H9 (cell line): ENCODE results near the gene USP49. TPM values are rescaled to one million over a fixed set of nuclear protein-coding genes. Genes with fewer than 3 reads are reported as not detected.

Source experiments
- DNase-seq: peaks from one replicate; pipeline ENCODE4 v3.0.0-alpha.2; 2017
- H2AFZ ChIP-seq: one replicate; pipeline ENCODE4 v1.6.1; 2013; ENCODE audit warnings: mild to moderate bottlenecking, low read length, control low read depth, moderate library complexity
- H2AK5ac ChIP-seq: 2 replicates; pipeline ENCODE4 v1.6.1; 2013; ENCODE audit warnings: low read length, control low read depth, mixed read lengths; ENCODE audit not compliant: insufficient read length
- H2BK120ac ChIP-seq: one replicate; pipeline ENCODE4 v1.6.1; 2013; ENCODE audit warnings: low read depth, mild to moderate bottlenecking, low read length, control low read depth, inconsistent platforms; ENCODE audit not compliant: poor library complexity, severe bottlenecking
- H2BK12ac ChIP-seq: 2 replicates; pipeline ENCODE4 v1.6.1; 2013; ENCODE audit warnings: low read length, control low read depth, mixed read lengths, low read depth; ENCODE audit not compliant: insufficient read length
- H2BK15ac ChIP-seq: 2 replicates; pipeline ENCODE4 v1.6.1; 2013; ENCODE audit warnings: low read depth, low read length, control low read depth
- H2BK20ac ChIP-seq: one replicate; pipeline ENCODE4 v1.6.1; 2013; ENCODE audit warnings: low read depth, mild to moderate bottlenecking, low read length, control low read depth, inconsistent platforms; ENCODE audit not compliant: poor library complexity, severe bottlenecking
- H2BK5ac ChIP-seq: 2 replicates; pipeline ENCODE4 v1.6.1; 2013; ENCODE audit warnings: low read length, control low read depth, mixed read lengths; ENCODE audit not compliant: insufficient read length
- H3K14ac ChIP-seq: 2 replicates; pipeline ENCODE4 v1.6.1; 2013; ENCODE audit warnings: low read length, control low read depth; ENCODE audit not compliant: insufficient read depth
- H3K18ac ChIP-seq: 2 replicates; pipeline ENCODE4 v1.6.1; 2013; ENCODE audit warnings: low read depth, mild to moderate bottlenecking, mixed read lengths, low read length, control low read depth; ENCODE audit not compliant: insufficient read length
- H3K23ac ChIP-seq: 2 replicates; pipeline ENCODE4 v1.6.1; 2013; ENCODE audit warnings: low read length, control low read depth, mixed read lengths, low read depth; ENCODE audit not compliant: insufficient read length
- H3K23me2 ChIP-seq: 2 replicates; pipeline ENCODE4 v1.6.1; 2013; ENCODE audit warnings: low read depth, mild to moderate bottlenecking, mixed read lengths, low read length, control low read depth; ENCODE audit not compliant: insufficient read length, poor library complexity, severe bottlenecking
- H3K27ac ChIP-seq: 2 replicates; pipeline ENCODE4 v1.5.1; 2013; ENCODE audit warnings: low read length, control low read depth, mixed read lengths, low read depth; ENCODE audit not compliant: insufficient read length
- H3K27me3 ChIP-seq: 2 replicates; pipeline ENCODE4 v1.6.1; 2013; ENCODE audit warnings: low read length, control low read depth, inconsistent platforms; ENCODE audit not compliant: insufficient read depth
- H3K4ac ChIP-seq: 2 replicates; pipeline ENCODE4 v1.6.1; 2013; ENCODE audit warnings: low read depth, mild to moderate bottlenecking, control low read depth, inconsistent platforms, low read length, moderate library complexity
- H3K4me1 ChIP-seq: 2 replicates; pipeline ENCODE4 v1.6.1; 2013; ENCODE audit warnings: low read length, control low read depth, inconsistent platforms; ENCODE audit not compliant: insufficient read depth
- H3K4me2 ChIP-seq: 2 replicates; pipeline ENCODE4 v1.6.1; 2013; ENCODE audit warnings: low read length, control low read depth, mixed read lengths; ENCODE audit not compliant: insufficient read length, insufficient read depth
- H3K56ac ChIP-seq: 2 replicates; pipeline ENCODE4 v1.6.1; 2013; ENCODE audit warnings: low read depth, mild to moderate bottlenecking, mixed read lengths, low read length, control low read depth; ENCODE audit not compliant: insufficient read length
- H3K79me1 ChIP-seq: 2 replicates; pipeline ENCODE4 v1.6.1; 2013; ENCODE audit warnings: low read depth, mild to moderate bottlenecking, moderate library complexity, low read length, control low read depth, inconsistent platforms; ENCODE audit not compliant: insufficient read depth, poor library complexity, severe bottlenecking
- H3K79me2 ChIP-seq: 2 replicates; pipeline ENCODE4 v1.6.1; 2013; ENCODE audit warnings: low read length, control low read depth, inconsistent platforms; ENCODE audit not compliant: insufficient read depth
- H3K9ac ChIP-seq: 2 replicates; pipeline ENCODE4 v1.6.1; 2013; ENCODE audit warnings: low read length, control low read depth, mixed read lengths; ENCODE audit not compliant: insufficient read length; ENCODE audit errors: extremely low read depth
- H3K9me3 ChIP-seq: one replicate; pipeline ENCODE4 v1.6.1; 2013; ENCODE audit warnings: low read depth, low read length, inconsistent platforms; ENCODE audit not compliant: control insufficient read depth
- H3T11ph ChIP-seq: one replicate; pipeline ENCODE4 v1.6.1; 2013; ENCODE audit warnings: mild to moderate bottlenecking, low read length, control low read depth, inconsistent platforms
- H4K20me1 ChIP-seq: one replicate; pipeline ENCODE4 v1.6.1; 2013; ENCODE audit not compliant: control insufficient read depth, insufficient read length, insufficient read depth
- H4K5ac ChIP-seq: 2 replicates; pipeline ENCODE4 v1.6.1; 2013; ENCODE audit warnings: low read depth, mild to moderate bottlenecking, mixed read lengths, low read length, control low read depth; ENCODE audit not compliant: insufficient read length
- H4K8ac ChIP-seq: replicated peaks from 2 replicates; pipeline ENCODE4 v1.6.1; 2013; ENCODE audit warnings: low read length, control low read depth, mixed read lengths, low read depth; ENCODE audit not compliant: insufficient read length
- H4K91ac ChIP-seq: 2 replicates; pipeline ENCODE4 v1.6.1; 2013; ENCODE audit warnings: low read depth, mild to moderate bottlenecking, moderate library complexity, mixed read lengths, low read length, control low read depth; ENCODE audit not compliant: insufficient read length
- H3K27ac Mint-ChIP-seq, 3 experiments: 2 replicates in 2 of 3; 3 replicates in 1 of 3; pipeline ENCODE4 v1.8.0; 2020 to 2021; ENCODE audit warnings: mixed read lengths in 3 of 3, mild to moderate bottlenecking in 1 of 3, moderate library complexity in 1 of 3
- H3K27me3 Mint-ChIP-seq: 2 replicates; pipeline ENCODE4 v1.8.0; 2021; ENCODE audit warnings: low read depth, mild to moderate bottlenecking, moderate library complexity, mixed read lengths
- H3K36me3 Mint-ChIP-seq, 3 experiments: 2 replicates in 2 of 3; 3 replicates in 1 of 3; pipeline ENCODE4 v1.8.0; 2020 to 2021; ENCODE audit warnings: low read depth in 3 of 3, mixed read lengths in 3 of 3; ENCODE audit not compliant: insufficient read depth in 1 of 3
- H3K4me1 Mint-ChIP-seq, 2 experiments: 2 replicates each; pipeline ENCODE4 v1.8.0; 2020; ENCODE audit warnings: mixed read lengths in 2 of 2
- H3K4me3 Mint-ChIP-seq, 2 experiments: 2 replicates in 1 of 2; 3 replicates in 1 of 2; pipeline ENCODE4 v1.8.0; 2020 to 2021; ENCODE audit warnings: mild to moderate bottlenecking in 2 of 2, mixed read lengths in 2 of 2, moderate library complexity in 1 of 2
- H3K9me3 Mint-ChIP-seq, 2 experiments: 2 replicates in 1 of 2; 3 replicates in 1 of 2; pipeline ENCODE4 v1.8.0; 2020; ENCODE audit warnings: mild to moderate bottlenecking in 2 of 2, mixed read lengths in 2 of 2, moderate library complexity in 1 of 2
- CTCF ChIP-seq: fragments of 200-600 bp; sonication (generic); conservative IDR thresholded peaks from 3 replicates; pipeline ENCODE4 v1.8.0; 2021; ENCODE audit warnings: antibody characterized with exemption, mild to moderate bottlenecking
- WGBS: extraction: QIAGEN DNeasy Blood & Tissue Kit; methylation state at CpG from one replicate; pipeline ENCODE4 v1.1.7; 2013; ENCODE audit warnings: missing lambda C conversion rate, low lambda C conversion rate, mixed read lengths; ENCODE audit not compliant: insufficient read length; ENCODE audit errors: extremely low coverage; 5-methylcytosine and 5-hydroxymethylcytosine counted together
- total RNA-seq: library from RNA; stranded (reverse); gene quantifications from 2 replicates; pipeline ENCODE4 v1.2.1, GENCODE V29; 2021

Gene USP49
- total RNA-seq, 1 experiment from 2014 or later = 19.0 TPM

- Mint-ChIP-seq H3K9me3 (no peaks in the 10 kb centered on the region), H3K4me1 (peaks cover 0 to 2% of the 10 kb centered on the region in 2 experiments; a peak in 1 of 4 replicates), H3K27me3 (no peaks in the 10 kb centered on the region), H3K36me3 (peaks cover 0 to 2% (median 0%) of the 10 kb centered on the region in 3 experiments; a peak in 1 of 7 replicates), H3K27ac (peak overlapping the region in 1 of 3 experiments; percentile 40; a peak in 1 of 7 replicates), H3K4me3 (no peak overlapping the region)
- Histone ChIP-seq H2BK12ac (no peak overlapping the region), H2BK20ac (no peak overlapping the region), H3K27me3 (no peaks in the 10 kb centered on the region), H2AK5ac (no peak overlapping the region), H3K4me2 (no peak overlapping the region), H3K18ac (no peak overlapping the region), H3K4me1 (no peaks in the 10 kb centered on the region), H3K27ac (no peak overlapping the region), H3K14ac (no peak overlapping the region), H3K23ac (no peak overlapping the region), H4K5ac (no peak overlapping the region), H3K79me1 (no peaks in the 10 kb centered on the region), H3K23me2 (no peaks in the 10 kb centered on the region), H2BK5ac (no peak overlapping the region), H4K8ac (no peak overlapping the region), H4K91ac (no peak overlapping the region), H2BK120ac (no peak overlapping the region), H3K4ac (no peak overlapping the region), H2AFZ (no peak overlapping the region), H3K56ac (no peak overlapping the region), H3K9ac (no peak overlapping the region), H3K79me2 (no peaks in the 10 kb centered on the region), H4K20me1 (no peaks in the 10 kb centered on the region), H2BK15ac (no peak overlapping the region), H3T11ph (no peak overlapping the region), H3K9me3 (no peaks in the 10 kb centered on the region)
- no peak for TF ChIP-seq CTCF
- no CpG with 5 or more reads among the region's 1 CpG for WGBS
- no peak for DNase-seq
These were observed 73.2 kb downstream of the USP49 start for GRCh38 chr6:41822021-41822420.
